ENCODE results near the gene EIF2S1. TPM values are rescaled to one million over a fixed set of nuclear protein-coding genes. Genes with fewer than 3 reads are reported as not detected.

EIF2S1 gene
- total and polyA plus RNA-seq, 4 donors = 32.3 to 84.6 (median 70.1) TPM

DNA sequence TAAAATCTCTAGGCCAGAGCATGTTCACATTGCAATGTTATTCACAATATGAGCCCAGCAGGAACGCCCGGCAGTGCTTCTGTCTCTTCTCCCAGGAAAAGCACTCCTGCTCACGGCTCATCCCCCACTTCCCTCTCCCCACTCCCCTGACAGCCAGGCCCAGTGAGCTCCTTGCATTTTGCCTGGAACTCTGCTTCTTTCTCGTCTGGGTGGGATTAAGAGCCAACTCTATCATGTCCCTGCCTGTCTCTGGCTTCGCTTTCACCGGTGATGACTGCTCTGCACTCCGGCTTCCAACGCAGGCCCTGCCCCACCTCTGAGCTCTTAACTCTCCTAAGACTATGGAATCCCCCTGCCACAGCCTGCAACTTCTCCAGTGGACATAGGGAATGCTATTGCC lies 49.3 kb downstream of the EIF2S1 start:
- DNase-seq (ENCODE audit: low spot score) = no peak
- TF ChIP-seq, protein P1, sequence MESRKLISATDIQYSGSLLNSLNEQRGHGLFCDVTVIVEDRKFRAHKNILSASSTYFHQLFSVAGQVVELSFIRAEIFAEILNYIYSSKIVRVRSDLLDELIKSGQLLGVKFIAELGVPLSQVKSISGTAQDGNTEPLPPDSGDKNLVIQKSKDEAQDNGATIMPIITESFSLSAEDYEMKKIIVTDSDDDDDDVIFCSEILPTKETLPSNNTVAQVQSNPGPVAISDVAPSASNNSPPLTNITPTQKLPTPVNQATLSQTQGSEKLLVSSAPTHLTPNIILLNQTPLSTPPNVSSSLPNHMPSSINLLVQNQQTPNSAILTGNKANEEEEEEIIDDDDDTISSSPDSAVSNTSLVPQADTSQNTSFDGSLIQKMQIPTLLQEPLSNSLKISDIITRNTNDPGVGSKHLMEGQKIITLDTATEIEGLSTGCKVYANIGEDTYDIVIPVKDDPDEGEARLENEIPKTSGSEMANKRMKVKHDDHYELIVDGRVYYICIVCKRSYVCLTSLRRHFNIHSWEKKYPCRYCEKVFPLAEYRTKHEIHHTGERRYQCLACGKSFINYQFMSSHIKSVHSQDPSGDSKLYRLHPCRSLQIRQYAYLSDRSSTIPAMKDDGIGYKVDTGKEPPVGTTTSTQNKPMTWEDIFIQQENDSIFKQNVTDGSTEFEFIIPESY (IDR thresholded peaks at IDR 0.05) = no peak
- H3K9ac ChIP-seq (ENCODE audit: low read depth in 1 of 2, low read length in 2 of 2) = no peak overlapping the region
- 90% methylated on average over 8 of the region's 8 CpGs for WGBS
- no peak overlapping the region for H3K27ac ChIP-seq (ENCODE audit: low read depth in 1 of 2, low read length in 2 of 2)
- no peak overlapping the region for H3K4me3 ChIP-seq (ENCODE audit: low read depth in 1 of 3, low read length in 3 of 3)
- no peaks in the 10 kb centered on the region for H3K36me3 ChIP-seq (ENCODE audit: control insufficient read depth in 4 of 4, insufficient read depth in 3 of 4, low read depth in 1 of 4, low read length in 3 of 4)
- no peaks in the 10 kb centered on the region for H3K27me3 ChIP-seq (ENCODE audit: control insufficient read depth in 4 of 4, insufficient read depth in 4 of 4, low read length in 3 of 4)
- H3K4me1 ChIP-seq (ENCODE audit: control insufficient read depth in 4 of 4, insufficient read depth in 4 of 4, low read length in 3 of 4) = peaks cover 4 to 15% (median 9%) of the 10 kb centered on the region in 4 donors
- no peaks in the 10 kb centered on the region for H3K9me3 ChIP-seq (ENCODE audit: control insufficient read depth in 4 of 4, low read length in 3 of 4)

DNA sequence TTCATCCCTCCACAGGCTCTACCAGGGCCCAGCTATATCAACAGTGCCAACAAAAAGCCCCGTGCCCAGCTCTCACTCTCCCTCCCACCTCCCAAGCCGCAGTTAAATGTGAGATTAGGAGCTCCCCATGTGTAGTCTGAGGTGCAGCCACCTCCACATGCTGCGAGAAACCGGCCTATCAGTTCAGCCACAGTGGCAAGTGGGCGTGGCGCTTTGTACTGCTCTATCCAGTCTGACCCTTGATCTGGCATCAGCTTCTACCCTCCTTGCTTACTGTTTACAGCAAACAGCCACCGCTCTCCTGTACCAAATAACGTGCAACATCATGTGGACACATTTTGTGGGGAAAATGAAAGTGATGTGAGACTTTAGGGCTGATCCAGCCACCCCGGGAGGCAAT lies 50.2 kb downstream of the EIF2S1 start:
- TF ChIP-seq GABPA (IDR thresholded peaks at IDR 0.05 in 1 of 2, conservative IDR thresholded peaks at IDR 0.05 in 1 of 2) (no peak), JUND (IDR thresholded peaks at IDR 0.05) (no peak), RAD21 (IDR thresholded peaks at IDR 0.05) (no peak), FOXA1 (IDR thresholded peaks at IDR 0.05) (no peak), YY1 (IDR thresholded peaks at IDR 0.05) (peak; percentile 14), HNF4A (conservative IDR thresholded peaks at IDR 0.05) (peak; percentile 32 to 52), TAF1 (conservative IDR thresholded peaks at IDR 0.05) (no peak), NR2F2 (IDR thresholded peaks at IDR 0.05) (no peak), HNF4G (IDR thresholded peaks at IDR 0.05) (no peak), FOXA2 (IDR thresholded peaks at IDR 0.05) (no peak), SP1 (IDR thresholded peaks at IDR 0.05) (peak; percentile 31)
- TF ChIP-seq, protein P2, sequence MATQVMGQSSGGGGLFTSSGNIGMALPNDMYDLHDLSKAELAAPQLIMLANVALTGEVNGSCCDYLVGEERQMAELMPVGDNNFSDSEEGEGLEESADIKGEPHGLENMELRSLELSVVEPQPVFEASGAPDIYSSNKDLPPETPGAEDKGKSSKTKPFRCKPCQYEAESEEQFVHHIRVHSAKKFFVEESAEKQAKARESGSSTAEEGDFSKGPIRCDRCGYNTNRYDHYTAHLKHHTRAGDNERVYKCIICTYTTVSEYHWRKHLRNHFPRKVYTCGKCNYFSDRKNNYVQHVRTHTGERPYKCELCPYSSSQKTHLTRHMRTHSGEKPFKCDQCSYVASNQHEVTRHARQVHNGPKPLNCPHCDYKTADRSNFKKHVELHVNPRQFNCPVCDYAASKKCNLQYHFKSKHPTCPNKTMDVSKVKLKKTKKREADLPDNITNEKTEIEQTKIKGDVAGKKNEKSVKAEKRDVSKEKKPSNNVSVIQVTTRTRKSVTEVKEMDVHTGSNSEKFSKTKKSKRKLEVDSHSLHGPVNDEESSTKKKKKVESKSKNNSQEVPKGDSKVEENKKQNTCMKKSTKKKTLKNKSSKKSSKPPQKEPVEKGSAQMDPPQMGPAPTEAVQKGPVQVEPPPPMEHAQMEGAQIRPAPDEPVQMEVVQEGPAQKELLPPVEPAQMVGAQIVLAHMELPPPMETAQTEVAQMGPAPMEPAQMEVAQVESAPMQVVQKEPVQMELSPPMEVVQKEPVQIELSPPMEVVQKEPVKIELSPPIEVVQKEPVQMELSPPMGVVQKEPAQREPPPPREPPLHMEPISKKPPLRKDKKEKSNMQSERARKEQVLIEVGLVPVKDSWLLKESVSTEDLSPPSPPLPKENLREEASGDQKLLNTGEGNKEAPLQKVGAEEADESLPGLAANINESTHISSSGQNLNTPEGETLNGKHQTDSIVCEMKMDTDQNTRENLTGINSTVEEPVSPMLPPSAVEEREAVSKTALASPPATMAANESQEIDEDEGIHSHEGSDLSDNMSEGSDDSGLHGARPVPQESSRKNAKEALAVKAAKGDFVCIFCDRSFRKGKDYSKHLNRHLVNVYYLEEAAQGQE (IDR thresholded peaks at IDR 0.05) = no peak
- TF ChIP-seq, protein P1 (IDR thresholded peaks at IDR 0.05) = no peak
- TF ChIP-seq, protein P3, sequence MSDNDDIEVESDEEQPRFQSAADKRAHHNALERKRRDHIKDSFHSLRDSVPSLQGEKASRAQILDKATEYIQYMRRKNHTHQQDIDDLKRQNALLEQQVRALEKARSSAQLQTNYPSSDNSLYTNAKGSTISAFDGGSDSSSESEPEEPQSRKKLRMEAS (IDR thresholded peaks at IDR 0.05) = no peak
- TF ChIP-seq, protein P4, sequence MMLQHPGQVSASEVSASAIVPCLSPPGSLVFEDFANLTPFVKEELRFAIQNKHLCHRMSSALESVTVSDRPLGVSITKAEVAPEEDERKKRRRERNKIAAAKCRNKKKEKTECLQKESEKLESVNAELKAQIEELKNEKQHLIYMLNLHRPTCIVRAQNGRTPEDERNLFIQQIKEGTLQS (IDR thresholded peaks at IDR 0.05) = no peak
- TF ChIP-seq, protein P5, sequence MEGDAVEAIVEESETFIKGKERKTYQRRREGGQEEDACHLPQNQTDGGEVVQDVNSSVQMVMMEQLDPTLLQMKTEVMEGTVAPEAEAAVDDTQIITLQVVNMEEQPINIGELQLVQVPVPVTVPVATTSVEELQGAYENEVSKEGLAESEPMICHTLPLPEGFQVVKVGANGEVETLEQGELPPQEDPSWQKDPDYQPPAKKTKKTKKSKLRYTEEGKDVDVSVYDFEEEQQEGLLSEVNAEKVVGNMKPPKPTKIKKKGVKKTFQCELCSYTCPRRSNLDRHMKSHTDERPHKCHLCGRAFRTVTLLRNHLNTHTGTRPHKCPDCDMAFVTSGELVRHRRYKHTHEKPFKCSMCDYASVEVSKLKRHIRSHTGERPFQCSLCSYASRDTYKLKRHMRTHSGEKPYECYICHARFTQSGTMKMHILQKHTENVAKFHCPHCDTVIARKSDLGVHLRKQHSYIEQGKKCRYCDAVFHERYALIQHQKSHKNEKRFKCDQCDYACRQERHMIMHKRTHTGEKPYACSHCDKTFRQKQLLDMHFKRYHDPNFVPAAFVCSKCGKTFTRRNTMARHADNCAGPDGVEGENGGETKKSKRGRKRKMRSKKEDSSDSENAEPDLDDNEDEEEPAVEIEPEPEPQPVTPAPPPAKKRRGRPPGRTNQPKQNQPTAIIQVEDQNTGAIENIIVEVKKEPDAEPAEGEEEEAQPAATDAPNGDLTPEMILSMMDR (IDR thresholded peaks at IDR 0.05; ENCODE audit: low read depth, low read length, missing input control) = no peak
- Histone ChIP-seq H3K27ac (ENCODE audit: low read depth in 1 of 2, low read length in 2 of 2) (no peak overlapping the region), H3K36me3 (ENCODE audit: control insufficient read depth in 4 of 4, insufficient read depth in 3 of 4, low read depth in 1 of 4, low read length in 3 of 4) (no peaks in the 10 kb centered on the region), H3K4me3 (ENCODE audit: low read depth in 1 of 3, low read length in 3 of 3) (no peak overlapping the region), H3K4me1 (ENCODE audit: control insufficient read depth in 4 of 4, insufficient read depth in 4 of 4, low read length in 3 of 4) (peaks cover 4 to 15% (median 9%) of the 10 kb centered on the region in 4 donors), H3K9me3 (ENCODE audit: control insufficient read depth in 4 of 4, low read length in 3 of 4) (no peaks in the 10 kb centered on the region), H3K9ac (ENCODE audit: low read depth in 1 of 2, low read length in 2 of 2) (no peak overlapping the region), H3K27me3 (ENCODE audit: control insufficient read depth in 4 of 4, insufficient read depth in 4 of 4, low read length in 3 of 4) (no peaks in the 10 kb centered on the region)
- DNase-seq (ENCODE audit: low spot score) = peak; percentile 82
- WGBS = 52% methylated on average over 9 of the region's 9 CpGs

Data from liver (tissue), 9 donors.